CD1c-positive myeloid dendritic cell (primary cell): ENCODE data around the gene SRD5A2.
"Not testable (repeated sequence)": the region's sequence is repeated elsewhere in the genome, so short reads cannot be mapped to it uniquely, and the experiment has no call there.

ENCODE experiments used
- DNase-seq: peaks from one replicate; pipeline ENCODE4 v3.0.0-alpha.2; 2016; ENCODE audit errors: extremely low spot score

SRD5A2 gene

GRCh38 chr2:31533036-31533435, 47.7 kb downstream of the SRD5A2 start:
- no peak for DNase-seq

- DNase-seq: no peak
Observed at GRCh38 chr2:31531101-31531500, 49.6 kb downstream of the SRD5A2 start.

- no peak for DNase-seq
Observed at GRCh38 chr2:31529256-31529655, 51.5 kb downstream of the SRD5A2 start.

- no peak for DNase-seq
Observed at GRCh38 chr2:31528823-31529222, 51.9 kb downstream of the SRD5A2 start.

- no peak for DNase-seq
Observed at GRCh38 chr2:31526946-31527732, 53.6 kb downstream of the SRD5A2 start.

GRCh38 chr2:31525876-31526275, 54.9 kb downstream of the SRD5A2 start:
- DNase-seq: no peak

GRCh38 chr2:31524592-31524991, 56.1 kb downstream of the SRD5A2 start:
- no peak for DNase-seq

GRCh38 chr2:31523871-31524492, 56.8 kb downstream of the SRD5A2 start:
- DNase-seq: peak; percentile 61

- DNase-seq: no peak
Observed at GRCh38 chr2:31522786-31523185, 58.0 kb downstream of the SRD5A2 start.

GRCh38 chr2:31517442-31518203, 63.1 kb downstream of the SRD5A2 start:
- no peak for DNase-seq

- DNase-seq: no peak
Observed at GRCh38 chr2:31515586-31515985, 65.2 kb downstream of the SRD5A2 start.

GRCh38 chr2:31513553-31513952, 67.2 kb downstream of the SRD5A2 start:
- DNase-seq: no peak

- DNase-seq: no peak
Observed at GRCh38 chr2:31511376-31511775, 69.4 kb downstream of the SRD5A2 start.

- no peak for DNase-seq
Observed at GRCh38 chr2:31505111-31505510, 75.6 kb downstream of the SRD5A2 start.

GRCh38 chr2:31504311-31504710, 76.4 kb downstream of the SRD5A2 start:
- DNase-seq: no peak

- DNase-seq: not testable (repeated sequence)
Observed at GRCh38 chr2:31496451-31496874, 84.3 kb downstream of the SRD5A2 start.

GRCh38 chr2:31489339-31489738, 91.4 kb downstream of the SRD5A2 start:
- DNase-seq: not testable (repeated sequence)

GRCh38 chr2:31483246-31483645, 97.5 kb downstream of the SRD5A2 start:
- no peak for DNase-seq

- no peak for DNase-seq
Observed at GRCh38 chr2:31476511-31477180, 104.1 kb downstream of the SRD5A2 start.

- DNase-seq: no peak
Observed at GRCh38 chr2:31475692-31476091, 105.0 kb downstream of the SRD5A2 start.

GRCh38 chr2:31474296-31474695, 106.4 kb downstream of the SRD5A2 start:
- no peak for DNase-seq
